A673 (cell line): ENCODE data around the gene HDHD3. TPM values are rescaled to one million over a fixed set of nuclear protein-coding genes. Genes with fewer than 3 reads are reported as not detected.

ENCODE experiments used
- BruUV-seq: library from RNA; stranded (reverse); fragments of 400-500 nt; replicated peaks from 2 replicates; lab custom pipeline; 2021; lab: Mats Ljungman, UMichigan
- CTCF ChIA-PET: fragments of 300-600 bp; sonication (Branson Sonifier 250); formaldehyde crosslinking; loops from one replicate; lab custom pipeline; 2022; ENCODE audit warnings: antibody characterized with exemption; lab: Charles Lee
- POLR2A ChIA-PET: fragments of 300-600 bp; sonication (Branson Sonifier 250); formaldehyde crosslinking; loops from one replicate; lab custom pipeline; 2022; ENCODE audit warnings: antibody characterized with exemption; ENCODE audit not compliant: low non-redundant PET; lab: Charles Lee
- DNase-seq: peaks from one replicate; pipeline ENCODE4 v3.0.0-alpha.2; 2015; ENCODE audit warnings: low spot score
- H3K27ac ChIP-seq: fragments of 200-600 bp; sonication (generic); 2 replicates; pipeline ENCODE4 v1.5.1; 2016; ENCODE audit warnings: mixed run types, low read depth, mild to moderate bottlenecking, mixed read lengths, antibody characterized with exemption, low read length; ENCODE audit not compliant: poor library complexity, severe bottlenecking
- H3K27me3 ChIP-seq: fragments of 200-600 bp; sonication (generic); replicated peaks from 2 replicates; pipeline ENCODE4 v1.6.1; 2017; ENCODE audit warnings: mixed run types, low read depth, mild to moderate bottlenecking, mixed read lengths, antibody characterized with exemption, low read length; ENCODE audit not compliant: insufficient read depth, poor library complexity
- H3K36me3 ChIP-seq: fragments of 200-600 bp; sonication (generic); 2 replicates; pipeline ENCODE4 v1.6.1; 2016; ENCODE audit warnings: mixed run types, mild to moderate bottlenecking, mixed read lengths, antibody characterized with exemption, low read length; ENCODE audit not compliant: insufficient read depth, poor library complexity, severe bottlenecking
- H3K4me1 ChIP-seq: fragments of 200-600 bp; sonication (generic); 2 replicates; pipeline ENCODE4 v1.6.1; 2017; ENCODE audit warnings: mixed run types, mild to moderate bottlenecking, mixed read lengths, antibody characterized with exemption, low read length; ENCODE audit not compliant: insufficient read depth, poor library complexity, severe bottlenecking
- H3K4me3 ChIP-seq: fragments of 200-600 bp; sonication (generic); 2 replicates; pipeline ENCODE4 v1.5.1; 2016; ENCODE audit warnings: low read depth, mixed run types, mild to moderate bottlenecking, mixed read lengths, low read length; ENCODE audit not compliant: poor library complexity, severe bottlenecking
- H3K9me3 ChIP-seq: fragments of 200-600 bp; sonication (generic); 2 replicates; pipeline ENCODE4 v1.6.1; 2016; ENCODE audit warnings: mixed run types, low read depth, mild to moderate bottlenecking, mixed read lengths, antibody characterized with exemption, low read length; ENCODE audit not compliant: poor library complexity, severe bottlenecking
- CTCF ChIP-seq: fragments of 300-800, 200-600 bp; sonication (generic); conservative IDR thresholded peaks from 2 replicates; pipeline ENCODE4 v1.5.1; 2017; ENCODE audit warnings: low read depth, mild to moderate bottlenecking, antibody characterized with exemption, low read length, moderate library complexity, mixed read lengths
- EZH2 ChIP-seq: fragments of 200-600 bp; sonication (generic); IDR thresholded peaks from 2 replicates; pipeline ENCODE4 v1.6.1; 2017; ENCODE audit warnings: borderline replicate concordance, low read depth, mild to moderate bottlenecking, mixed read lengths, antibody characterized with exemption, low read length; ENCODE audit not compliant: poor library complexity, severe bottlenecking
- intact Hi-C: fragments of 100-400 bp; cut with micrococcal nuclease; formaldehyde crosslinking; loops from one replicate; pipeline ENCODE4 v1.10.0; 2022; ENCODE audit not compliant: unreplicated experiment
- total RNA-seq: library from RNA; stranded (reverse); gene quantifications from 2 replicates; pipeline ENCODE4 v1.2.3, GENCODE V29; 2021

The HDHD3 gene
- total RNA-seq, 1 experiment from 2014 or later, result 9.4 TPM

- intact Hi-C loops, result no loop called here
- no peak overlapping the region for H3K27ac ChIP-seq
- peaks cover 3% of the 10 kb centered on the region for H3K27me3 ChIP-seq
- no peaks in the 10 kb centered on the region for H3K9me3 ChIP-seq
- no peaks in the 10 kb centered on the region for H3K36me3 ChIP-seq
- no TSS peak for BruUV-seq
- ChIA-PET POLR2A (no interaction called here), CTCF (no interaction called here)
- DNase-seq, result no peak
- no peak overlapping the region for H3K4me3 ChIP-seq
- TF ChIP-seq EZH2 (no peak), CTCF (no peak)
- no peaks in the 10 kb centered on the region for H3K4me1 ChIP-seq
These were observed 15.3 kb downstream of the HDHD3 start for GRCh38 chr9:113361304-113362018.

- Histone ChIP-seq H3K36me3 (no peaks in the 10 kb centered on the region), H3K27ac (no peak overlapping the region), H3K4me3 (no peak overlapping the region), H3K9me3 (no peaks in the 10 kb centered on the region), H3K27me3 (peaks cover 7% of the 10 kb centered on the region), H3K4me1 (no peaks in the 10 kb centered on the region)
- intact Hi-C loops, result no loop called here
- DNase-seq, result no peak
- TF ChIP-seq EZH2, result no peak
- TF ChIP-seq CTCF, result no peak
- BruUV-seq, result no TSS peak
- POLR2A ChIA-PET, result no interaction called here
- CTCF ChIA-PET, result no interaction called here
These were observed 16.4 kb downstream of the HDHD3 start for GRCh38 chr9:113360242-113360842.

DNA sequence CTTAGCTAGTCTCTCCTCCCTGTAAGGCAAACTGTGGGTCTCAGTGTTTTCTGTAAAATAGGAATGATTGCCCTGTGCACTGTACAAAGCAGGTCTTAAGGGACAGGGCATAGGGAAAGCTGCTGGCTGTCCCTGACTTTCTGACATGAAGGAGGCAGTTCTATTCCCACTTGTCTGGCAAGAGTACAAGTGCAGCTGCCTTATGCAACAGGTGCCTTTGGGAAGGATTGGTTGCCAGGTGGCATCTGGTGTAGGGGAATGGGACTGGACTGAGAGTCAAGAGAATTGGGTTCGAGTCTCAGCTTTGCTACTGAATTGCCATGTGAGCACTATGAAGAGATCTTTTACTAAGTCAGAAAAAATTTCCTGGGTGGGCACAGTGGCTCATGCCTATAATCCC lies 17.4 kb downstream of the HDHD3 start:
- ChIA-PET POLR2A (no interaction called here), CTCF (no interaction called here)
- BruUV-seq, result no TSS peak
- no peak for TF ChIP-seq CTCF
- no peak for TF ChIP-seq EZH2
- no peak for DNase-seq
- H3K27ac ChIP-seq, result no peak overlapping the region
- H3K27me3 ChIP-seq, result peaks cover 7% of the 10 kb centered on the region
- no peak overlapping the region for H3K4me3 ChIP-seq
- intact Hi-C loops, result no loop called here
- H3K9me3 ChIP-seq, result no peaks in the 10 kb centered on the region
- no peaks in the 10 kb centered on the region for H3K4me1 ChIP-seq
- no peaks in the 10 kb centered on the region for H3K36me3 ChIP-seq
